Epidermal melanocyte (primary cell): ENCODE data around the gene CNBD2.
"Not testable (repeated sequence)": the region's sequence is repeated elsewhere in the genome, so short reads cannot be mapped to it uniquely, and the experiment has no call there.

Experiments
- DNase-seq: peaks from one replicate; pipeline ENCODE4 v3.0.0; 2011; ENCODE audit warnings: low spot score; ENCODE audit not compliant: insufficient read length

Gene CNBD2

DNA sequence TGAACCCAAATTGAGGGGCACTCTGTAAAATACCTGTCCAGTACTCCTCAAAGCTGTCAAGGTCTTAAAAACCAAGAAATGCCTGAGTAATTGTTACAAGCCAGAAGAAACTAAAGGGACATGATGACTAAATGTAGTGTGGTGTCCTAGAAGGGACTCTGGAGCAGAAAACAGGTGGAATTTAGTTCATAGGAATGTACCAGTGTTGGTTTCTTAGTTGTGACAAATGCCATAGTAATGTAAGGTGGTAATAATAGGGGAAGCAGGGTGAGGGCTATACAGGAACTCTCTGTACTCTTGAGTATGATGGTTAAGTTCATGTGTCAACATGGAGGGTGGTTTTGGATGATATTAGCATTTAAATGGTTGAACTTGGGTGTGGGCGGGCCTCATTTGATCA is 92.3 kb downstream of the CNBD2 start:
- DNase-seq: no peak

GRCh38 chr20:36061754-36062153 is 93.4 kb downstream of the CNBD2 start:
- DNase-seq: no peak

DNA sequence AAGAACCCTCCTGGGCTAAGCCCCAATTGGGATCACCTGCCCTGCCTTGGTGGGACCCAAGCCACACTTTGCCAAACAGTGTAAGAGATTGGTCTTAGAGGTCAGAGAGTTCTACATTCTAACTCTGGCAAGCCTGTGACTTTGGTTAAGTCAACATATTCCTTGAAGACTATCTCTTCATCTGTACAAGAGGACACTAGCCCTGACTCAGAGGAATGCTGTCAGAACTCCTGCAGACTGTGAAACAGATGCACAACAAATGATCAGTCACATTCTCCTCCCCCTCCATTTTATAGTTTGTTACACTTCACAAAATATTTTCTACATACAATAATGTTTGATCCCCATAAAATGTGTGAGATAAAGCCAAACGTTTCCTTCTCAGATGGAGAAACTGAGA is 94.4 kb downstream of the CNBD2 start:
- DNase-seq: no peak

GRCh38 chr20:36063916-36064657 is 95.7 kb downstream of the CNBD2 start:
- no peak for DNase-seq

- peak; percentile 92 for DNase-seq
Measured at GRCh38 chr20:36064658-36065426, 96.5 kb downstream of the CNBD2 start.

- DNase-seq: no peak
Measured at GRCh38 chr20:36065427-36065998, 97.1 kb downstream of the CNBD2 start.

DNA sequence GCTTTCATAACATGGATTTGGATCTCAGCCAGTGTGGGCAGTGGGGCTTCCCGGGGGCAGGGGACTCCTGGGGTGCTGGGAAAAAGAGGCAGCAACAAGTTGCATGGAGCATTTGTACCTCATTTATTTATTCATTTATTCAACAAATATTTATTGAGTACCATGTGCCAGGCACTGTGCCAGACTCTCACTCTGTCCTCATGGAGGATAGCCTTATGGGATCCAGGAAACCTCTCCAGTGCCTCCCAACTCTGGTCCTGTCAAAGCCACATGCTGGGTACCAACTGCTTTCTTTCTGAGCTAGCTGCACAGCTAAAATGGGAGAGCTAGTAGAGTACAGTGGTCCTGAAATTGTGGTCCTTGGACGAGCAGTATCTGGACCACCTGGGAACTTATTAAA is 98.4 kb downstream of the CNBD2 start:
- DNase-seq: no peak

GRCh38 chr20:36068526-36068925 is 100.1 kb downstream of the CNBD2 start:
- DNase-seq: not testable (repeated sequence)

DNA sequence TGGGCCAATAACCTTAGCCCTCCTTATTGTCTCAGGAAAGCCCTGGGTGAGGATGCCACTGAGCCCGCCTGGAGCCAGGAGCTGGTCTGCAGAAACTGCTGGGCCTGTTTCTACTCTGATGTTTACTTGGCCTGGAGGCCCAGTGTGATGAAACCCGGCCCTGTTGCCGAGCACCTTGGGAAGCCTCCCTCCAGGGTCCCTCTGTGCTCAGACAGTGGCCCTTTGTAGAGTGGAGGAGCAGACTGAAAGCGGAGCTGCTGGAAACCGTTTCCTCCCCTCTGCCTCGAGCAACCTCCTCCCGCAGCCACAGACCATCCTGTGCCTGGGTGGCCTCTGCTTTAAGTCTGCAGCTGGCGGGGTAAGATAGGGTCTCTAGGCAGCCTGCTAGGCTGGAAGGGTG is 102.1 kb downstream of the CNBD2 start:
- DNase-seq: peak; percentile 82

DNA sequence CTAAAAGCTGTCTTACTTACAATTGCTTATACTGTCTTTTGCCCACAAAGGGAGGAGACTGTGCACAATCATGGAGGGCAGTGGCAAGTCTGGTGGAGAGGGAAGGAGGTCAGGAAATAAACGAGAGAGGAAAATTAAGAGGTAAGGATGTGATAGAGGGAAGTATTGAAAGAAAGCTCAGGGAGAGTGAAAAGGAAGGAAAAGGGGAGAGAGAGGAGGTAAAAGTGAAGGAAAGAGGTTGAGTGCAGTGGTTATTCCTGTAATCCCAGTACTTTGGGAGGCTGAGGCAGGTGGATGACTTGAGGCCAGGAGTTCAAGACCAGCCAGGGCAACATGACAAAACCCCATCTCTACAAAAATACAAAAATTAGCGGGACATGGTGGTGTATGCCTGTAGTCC is 103.5 kb downstream of the CNBD2 start:
- no peak for DNase-seq

- DNase-seq: no peak
Measured at GRCh38 chr20:36074983-36075382, 106.6 kb downstream of the CNBD2 start.

GRCh38 chr20:36077762-36078161 is 109.4 kb downstream of the CNBD2 start:
- DNase-seq: not testable (repeated sequence)

- DNase-seq: no peak
Measured at GRCh38 chr20:36079486-36079885, 111.1 kb downstream of the CNBD2 start.

DNA sequence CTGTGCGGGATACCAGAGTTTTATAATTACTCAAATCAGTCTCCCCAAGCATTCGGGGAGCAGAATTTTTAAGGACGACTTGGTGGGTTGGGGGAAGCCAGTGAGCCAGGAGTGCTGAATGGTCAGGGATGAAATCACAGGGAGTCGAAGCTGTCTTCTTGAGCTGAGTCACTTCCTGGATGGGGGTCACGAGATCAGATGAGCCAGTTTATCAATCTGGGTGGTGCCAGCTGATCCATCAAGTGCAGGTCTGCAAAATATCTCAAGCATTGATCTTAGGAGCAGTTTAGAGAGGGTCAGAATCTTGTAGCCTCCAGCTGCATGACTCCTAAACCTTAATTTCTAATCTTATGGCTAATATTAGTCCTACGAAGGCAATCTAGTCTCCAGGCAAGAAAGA is 111.6 kb downstream of the CNBD2 start:
- not testable (repeated sequence) for DNase-seq
